GM21381 (cell line): ENCODE measurements around the gene ZNF180.
"Not testable (repeated sequence)": the region's sequence is repeated elsewhere in the genome, so short reads cannot be mapped to it uniquely, and the experiment has no call there.

Experiments
- ATAC-seq: cut with Tn5 transposase; IDR thresholded peaks from one replicate; pipeline ENCODE4 v1.9.1; 2021; ENCODE audit warnings: mild to moderate bottlenecking, moderate library complexity; ENCODE audit not compliant: unreplicated experiment

ZNF180 gene

GRCh38 chr19:44499962-44500949 lies at the start of gene ZNF180:
Gene ZNF180 (minus strand): TSS chr19:44500522. CDS start chr19:44497334, 3,188 bp downstream.
- peak; percentile 88 for ATAC-seq

- no peak for ATAC-seq
These were observed 49.2 kb upstream of the ZNF180 start for GRCh38 chr19:44549507-44549906.

GRCh38 chr19:44548736-44549135 lies 48.4 kb upstream of the ZNF180 start:
- no peak for ATAC-seq

- no peak for ATAC-seq
These were observed 43.7 kb upstream of the ZNF180 start for GRCh38 chr19:44544031-44544430.

- ATAC-seq: no peak
These were observed 42.3 kb upstream of the ZNF180 start for GRCh38 chr19:44542671-44543070.

- ATAC-seq: no peak
These were observed 40.4 kb upstream of the ZNF180 start for GRCh38 chr19:44540736-44541135.

- no peak for ATAC-seq
These were observed 39.7 kb upstream of the ZNF180 start for GRCh38 chr19:44539991-44540390.

GRCh38 chr19:44539236-44539826 lies 39.0 kb upstream of the ZNF180 start:
- ATAC-seq: no peak

GRCh38 chr19:44535361-44535760 lies 35.0 kb upstream of the ZNF180 start:
- not testable (repeated sequence) for ATAC-seq

- ATAC-seq: no peak
These were observed 32.5 kb upstream of the ZNF180 start for GRCh38 chr19:44532819-44533218.

GRCh38 chr19:44530777-44531176 lies 30.5 kb upstream of the ZNF180 start:
- ATAC-seq: no peak

GRCh38 chr19:44529536-44529935 lies 29.2 kb upstream of the ZNF180 start, which contains the start of gene CEACAM20:
Gene CEACAM20 (minus strand): TSS chr19:44529675. CDS start chr19:44529509, 166 bp downstream.
- ATAC-seq: no peak

GRCh38 chr19:44527554-44527953 lies 27.2 kb upstream of the ZNF180 start:
- no peak for ATAC-seq

GRCh38 chr19:44525721-44526430 lies 25.6 kb upstream of the ZNF180 start:
- no peak for ATAC-seq

GRCh38 chr19:44521370-44521769 lies 21.0 kb upstream of the ZNF180 start:
- ATAC-seq: no peak

- no peak for ATAC-seq
These were observed 16.8 kb upstream of the ZNF180 start for GRCh38 chr19:44517146-44517545.

GRCh38 chr19:44515907-44516306 lies 15.6 kb upstream of the ZNF180 start:
- ATAC-seq: no peak

GRCh38 chr19:44515031-44515430 lies 14.7 kb upstream of the ZNF180 start:
- no peak for ATAC-seq

- no peak for ATAC-seq
These were observed 12.3 kb upstream of the ZNF180 start for GRCh38 chr19:44512326-44513298.

GRCh38 chr19:44509478-44509877 lies 9.2 kb upstream of the ZNF180 start:
- ATAC-seq: no peak
